ENCODE measurements around the gene KMT2D.

KMT2D gene

DNA sequence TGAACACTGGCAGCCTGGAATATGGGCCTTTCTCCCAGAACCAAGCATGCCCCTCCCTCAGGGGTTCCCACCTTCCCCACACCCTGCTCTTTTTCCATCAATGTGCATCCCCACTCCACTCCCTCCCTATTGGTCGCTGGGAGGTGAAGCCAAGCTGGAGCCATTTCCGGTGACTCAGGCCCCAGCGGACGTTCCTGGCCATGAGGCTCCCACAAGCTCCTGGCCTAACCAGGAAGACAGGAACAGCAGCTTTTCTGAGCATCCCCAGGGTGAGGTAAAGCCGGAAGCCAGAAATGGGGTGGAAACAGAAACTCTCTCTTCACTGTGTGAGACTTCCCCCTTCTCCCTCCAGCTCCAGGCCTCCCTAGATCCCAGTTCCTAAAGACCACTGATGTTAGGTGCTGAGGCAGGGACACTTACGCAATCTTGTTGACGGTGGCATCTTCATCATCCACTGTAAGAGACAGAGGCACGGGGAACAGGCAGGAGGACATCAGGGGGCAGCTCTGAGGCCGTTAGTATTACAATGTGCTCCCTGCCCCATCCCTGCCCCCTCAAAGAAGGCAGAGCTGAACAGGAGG lies 45.0 kb upstream of the KMT2D start:
- H3K4me1 ChIP-seq (ENCODE audit: low read length), result peaks cover 8% of the 10 kb centered on the region
- peaks cover 21% of the 10 kb centered on the region for H3K79me2 ChIP-seq (ENCODE audit: low read length)
- no peak overlapping the region for H3K9ac ChIP-seq (ENCODE audit: low read length)
- no peak overlapping the region for H3K27ac ChIP-seq (ENCODE audit: low read length)
- no peaks in the 10 kb centered on the region for H3K9me3 ChIP-seq (ENCODE audit: insufficient read depth, low read length)
- H4K20me1 ChIP-seq (ENCODE audit: insufficient read depth, low read length), result peaks cover 14% of the 10 kb centered on the region; the same call in 1 of the 2 replicates
- H3K4me3 ChIP-seq (ENCODE audit: low read length), result no peak overlapping the region
- H3K36me3 ChIP-seq (replicated peaks; ENCODE audit: low read depth, low read length), result peaks cover 4% of the 10 kb centered on the region
- H3K27me3 ChIP-seq (ENCODE audit: low read depth, low read length), result no peaks in the 10 kb centered on the region
- TF ChIP-seq CTCF (IDR thresholded peaks at IDR 0.05; ENCODE audit: low read depth, low read length), result no peak
- TF ChIP-seq EZH2phosphoT487 (IDR thresholded peaks at IDR 0.05; ENCODE audit: low read depth), result no peak
- H2AFZ ChIP-seq (ENCODE audit: low read depth, low read length), result no peak overlapping the region
- no peak overlapping the region for H3K4me2 ChIP-seq (ENCODE audit: low read length)

DNA sequence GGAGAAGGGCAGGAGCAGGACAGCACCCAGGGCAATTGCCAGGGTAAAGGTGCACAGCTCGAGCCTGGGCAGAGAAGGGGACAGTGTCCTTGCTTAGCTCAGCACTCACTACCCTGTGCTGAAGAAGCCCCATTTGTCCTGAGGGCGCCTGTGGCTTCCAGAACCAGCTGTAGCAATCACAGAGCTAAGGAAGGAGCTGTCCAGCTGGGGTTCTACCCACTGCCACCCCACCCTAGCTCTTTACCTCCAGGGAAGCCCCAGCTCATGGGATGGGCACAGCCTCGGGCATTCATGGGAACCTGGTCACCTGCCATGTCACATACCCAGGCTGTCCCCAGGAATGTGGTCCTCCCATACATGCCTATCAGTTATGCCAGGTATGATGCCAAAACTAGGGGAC lies 44.2 kb upstream of the KMT2D start:
- H3K27ac ChIP-seq (ENCODE audit: low read length), result no peak overlapping the region
- H3K4me2 ChIP-seq (ENCODE audit: low read length), result no peak overlapping the region
- H3K9ac ChIP-seq (ENCODE audit: low read length), result no peak overlapping the region
- H4K20me1 ChIP-seq (ENCODE audit: insufficient read depth, low read length), result peaks cover 14% of the 10 kb centered on the region; the same call in 1 of the 2 replicates
- H3K36me3 ChIP-seq (replicated peaks; ENCODE audit: low read depth, low read length), result peaks cover 4% of the 10 kb centered on the region
- no peak overlapping the region for H2AFZ ChIP-seq (ENCODE audit: low read depth, low read length)
- TF ChIP-seq CTCF (IDR thresholded peaks at IDR 0.05; ENCODE audit: low read depth, low read length) (no peak), EZH2phosphoT487 (IDR thresholded peaks at IDR 0.05; ENCODE audit: low read depth) (no peak)
- peaks cover 19% of the 10 kb centered on the region for H3K79me2 ChIP-seq (ENCODE audit: low read length)
- no peak overlapping the region for H3K4me3 ChIP-seq (ENCODE audit: low read length)
- H3K4me1 ChIP-seq (ENCODE audit: low read length), result peaks cover 8% of the 10 kb centered on the region
- no peaks in the 10 kb centered on the region for H3K9me3 ChIP-seq (ENCODE audit: insufficient read depth, low read length)
- H3K27me3 ChIP-seq (ENCODE audit: low read depth, low read length), result no peaks in the 10 kb centered on the region

GRCh38 chr12:49100380-49100779 lies 39.8 kb upstream of the KMT2D start:
- H4K20me1 ChIP-seq (ENCODE audit: insufficient read depth, low read length), result 0 out of 2 replicates have a peak, but pooled peaks cover 2% of the 10 kb centered on the region
- TF ChIP-seq CTCF (IDR thresholded peaks at IDR 0.05; ENCODE audit: low read depth, low read length) (no peak), EZH2phosphoT487 (IDR thresholded peaks at IDR 0.05; ENCODE audit: low read depth) (no peak)
- no peak overlapping the region for H3K4me3 ChIP-seq (ENCODE audit: low read length)

GRCh38 chr12:49098703-49099102 lies 38.1 kb upstream of the KMT2D start:
- no peaks in the 10 kb centered on the region for H3K9me3 ChIP-seq (ENCODE audit: insufficient read depth, low read length)
- H3K27ac ChIP-seq (ENCODE audit: low read length), result no peak overlapping the region
- H3K4me2 ChIP-seq (ENCODE audit: low read length), result no peak overlapping the region
- no peaks in the 10 kb centered on the region for H3K79me2 ChIP-seq (ENCODE audit: low read length)
- peaks cover 13% of the 10 kb centered on the region for H3K27me3 ChIP-seq (ENCODE audit: low read depth, low read length)
- no peaks in the 10 kb centered on the region for H4K20me1 ChIP-seq (ENCODE audit: insufficient read depth, low read length)
- TF ChIP-seq CTCF (IDR thresholded peaks at IDR 0.05; ENCODE audit: low read depth, low read length) (no peak), EZH2phosphoT487 (IDR thresholded peaks at IDR 0.05; ENCODE audit: low read depth) (no peak)
- no peak overlapping the region for H3K4me3 ChIP-seq (ENCODE audit: low read length)
- H3K4me1 ChIP-seq (ENCODE audit: low read length), result peaks cover 3% of the 10 kb centered on the region; the same call in 1 of the 2 replicates
- H3K9ac ChIP-seq (ENCODE audit: low read length), result no peak overlapping the region
- peaks cover 5% of the 10 kb centered on the region for H3K36me3 ChIP-seq (replicated peaks; ENCODE audit: low read depth, low read length)
- H2AFZ ChIP-seq (ENCODE audit: low read depth, low read length), result no peak overlapping the region

More at GRCh38 chr12:49100380-49100779, 39.8 kb upstream of the KMT2D start:
- Histone ChIP-seq H3K27ac (ENCODE audit: low read length) (no peak overlapping the region), H3K79me2 (ENCODE audit: low read length) (no peaks in the 10 kb centered on the region), H3K36me3 (replicated peaks; ENCODE audit: low read depth, low read length) (peaks cover 9% of the 10 kb centered on the region), H3K4me2 (ENCODE audit: low read length) (no peak overlapping the region), H3K9me3 (ENCODE audit: insufficient read depth, low read length) (no peaks in the 10 kb centered on the region), H3K27me3 (ENCODE audit: low read depth, low read length) (no peaks in the 10 kb centered on the region), H3K9ac (ENCODE audit: low read length) (no peak overlapping the region), H2AFZ (ENCODE audit: low read depth, low read length) (no peak overlapping the region), H3K4me1 (ENCODE audit: low read length) (no peaks in the 10 kb centered on the region)

All from OCI-LY3 (cell line).